Measurements from ENCODE around the gene CCDC88B.
A peak's percentile ranks its signal among the peaks of the same experiment; 100 is the strongest.

Gene CCDC88B

DNA sequence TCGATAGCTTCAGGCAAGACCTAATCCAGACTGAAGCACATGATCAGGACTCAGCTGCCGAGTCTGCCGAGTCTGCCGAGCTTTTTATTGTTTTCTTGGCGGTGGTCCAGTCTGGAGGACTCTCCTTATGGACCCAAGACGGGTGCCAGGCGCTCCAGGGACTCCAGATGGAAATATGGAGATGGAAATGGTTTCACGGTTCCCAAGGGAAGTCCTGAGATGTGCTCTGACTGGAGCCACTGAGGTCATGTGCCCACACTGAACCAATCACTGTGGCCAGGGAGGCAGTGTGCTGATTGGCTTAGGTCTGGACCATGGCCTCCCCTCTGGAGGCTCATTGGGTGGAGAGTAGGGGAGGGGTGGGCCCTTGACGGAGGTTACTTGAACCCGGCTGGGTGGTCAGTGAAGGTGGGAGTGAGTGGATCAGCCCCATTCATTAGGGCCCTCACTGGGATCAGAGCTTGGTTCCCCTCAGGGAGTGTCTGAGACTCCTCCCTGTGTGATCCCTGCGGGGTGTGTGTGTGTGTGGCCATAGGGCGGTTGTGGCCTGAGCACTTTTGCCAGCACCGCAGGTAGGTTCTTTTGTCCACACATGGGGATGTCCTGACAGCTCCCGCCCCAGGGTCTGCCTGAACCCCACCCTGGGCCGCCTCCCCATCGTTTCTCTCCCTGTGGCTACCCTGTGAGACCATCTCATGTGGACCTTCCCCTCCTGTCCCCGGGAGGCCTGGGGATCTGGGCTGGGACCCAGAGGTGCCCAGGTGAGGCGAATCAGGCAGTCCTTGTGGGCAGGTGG, 33.0 kb downstream of the CCDC88B start:
- DNase-seq: peak; percentile 50 to 98 (median 86)
- intact Hi-C loops (cut with DNase I): no loop called here

DNA sequence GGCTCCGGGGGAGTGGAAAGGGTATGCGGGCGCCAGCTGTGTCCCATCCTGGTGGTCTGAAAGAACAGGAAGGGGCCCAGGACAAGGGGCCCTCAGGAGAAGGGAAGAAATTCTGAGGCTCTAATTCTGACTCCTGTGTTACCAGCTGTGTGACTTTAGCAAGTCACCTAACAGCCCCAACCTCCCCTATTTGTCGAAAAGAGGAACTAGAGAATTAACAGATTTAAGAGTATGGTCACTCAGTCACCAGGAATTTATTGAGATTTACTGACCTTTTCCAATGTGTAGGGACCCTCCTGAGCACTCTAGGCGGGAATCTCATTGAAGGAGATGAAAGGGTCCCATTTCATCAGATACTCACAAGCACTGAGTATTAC, 33.6 kb downstream of the CCDC88B start:
- intact Hi-C loops (cut with DNase I): no loop called here
- no peak for DNase-seq

- intact Hi-C loops (cut with DNase I): no loop called here
- peak in 1 of 10 donors; percentile 47 for DNase-seq
Measured at GRCh38 chr11:64376071-64376470, 36.1 kb downstream of the CCDC88B start.

DNA sequence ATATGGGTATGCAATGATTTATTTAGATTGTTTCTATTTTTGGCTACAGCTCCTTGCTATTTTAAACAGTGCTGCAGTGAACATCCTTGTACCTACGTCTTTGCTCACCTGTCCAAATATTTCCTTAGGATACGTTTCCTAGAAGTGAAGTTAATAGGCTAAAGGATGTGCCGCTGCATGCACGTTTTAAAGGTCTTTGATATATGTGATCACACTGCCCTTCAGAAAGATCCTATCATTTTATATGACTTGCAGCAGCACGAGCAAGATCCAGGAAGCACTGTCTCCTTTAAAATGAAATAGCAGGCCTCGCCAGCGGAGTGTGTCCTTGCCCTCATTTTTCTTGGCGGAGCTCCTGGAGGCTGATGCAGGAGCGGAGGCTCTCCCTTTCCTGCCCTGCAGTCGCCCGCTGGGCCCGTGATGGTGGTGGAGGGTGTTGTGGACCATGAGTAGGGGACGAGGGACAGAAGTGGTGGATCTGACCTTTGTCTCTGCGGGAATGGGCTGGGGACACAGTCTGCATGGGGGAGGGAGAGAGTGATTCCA, 38.4 kb downstream of the CCDC88B start:
- DNase-seq: peak in 6 of 10 donors; percentile 44 to 92 (median 72)
- intact Hi-C loops (cut with DNase I): no loop called here

DNA sequence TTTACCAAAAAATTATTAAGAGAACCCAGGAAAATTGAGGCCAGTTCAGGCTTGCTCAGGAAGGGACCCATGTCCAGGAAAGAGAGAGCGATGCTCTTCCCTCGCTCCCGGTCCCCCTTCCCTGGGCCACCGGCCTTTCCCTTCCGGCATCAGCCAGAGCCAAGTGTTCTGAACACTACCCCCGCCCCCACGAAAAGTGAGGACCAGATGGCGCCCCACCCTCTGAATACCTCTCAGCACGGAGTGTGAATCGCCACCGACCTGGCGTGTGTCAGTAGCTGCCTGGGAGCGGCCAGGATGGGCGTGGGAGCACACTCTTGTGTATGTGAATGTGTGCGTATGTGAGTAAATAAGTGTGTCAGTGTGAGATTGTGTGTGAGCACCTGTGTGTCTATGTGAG, 39.2 kb downstream of the CCDC88B start:
- intact Hi-C loops (cut with DNase I): no loop called here
- no peak for DNase-seq

DNA sequence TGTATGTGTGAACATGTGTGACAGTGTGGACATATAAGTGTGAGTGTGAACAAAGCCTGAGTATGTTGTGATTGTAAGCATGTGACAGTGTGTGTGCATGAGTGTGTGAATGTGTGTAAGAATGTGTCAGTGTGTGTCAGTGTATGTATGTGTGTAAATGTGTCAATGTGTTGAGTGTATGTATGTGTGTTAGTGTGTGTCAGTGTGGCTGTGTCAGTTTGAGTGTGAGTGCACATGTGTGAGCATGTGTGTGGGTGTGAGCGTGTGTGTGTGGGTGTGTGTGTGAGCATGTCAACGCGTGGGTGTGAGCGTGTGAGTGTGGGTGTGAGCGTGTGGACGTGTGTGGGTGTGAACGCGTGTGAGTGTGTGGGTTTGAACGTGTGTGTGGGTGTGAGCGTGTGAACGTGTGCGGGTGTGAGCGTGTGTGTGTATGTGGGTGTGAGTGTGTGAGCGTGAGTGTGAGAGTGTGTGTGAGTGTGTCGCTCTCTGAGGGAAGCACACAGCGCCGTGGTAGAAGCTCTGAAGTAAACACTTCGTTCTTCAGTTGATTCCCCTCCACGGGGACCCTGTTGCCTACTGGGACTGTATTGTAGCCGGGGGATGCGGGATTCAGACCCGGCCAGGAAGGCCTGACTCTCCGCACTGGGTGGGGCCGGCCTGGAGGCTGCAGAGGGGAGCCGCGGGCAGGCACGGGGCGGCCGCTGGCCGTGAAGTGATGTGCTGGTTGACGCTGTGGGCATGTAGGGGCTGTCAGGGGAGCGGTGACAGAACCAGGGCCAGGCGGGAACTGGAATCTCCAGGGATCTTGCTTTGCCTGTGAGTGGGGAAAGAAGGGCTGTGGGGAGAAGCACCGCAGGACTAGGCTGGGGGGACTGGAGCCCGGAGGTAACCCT, 40.1 kb downstream of the CCDC88B start:
- DNase-seq: no peak
- intact Hi-C loops (cut with DNase I): no loop called here

DNA sequence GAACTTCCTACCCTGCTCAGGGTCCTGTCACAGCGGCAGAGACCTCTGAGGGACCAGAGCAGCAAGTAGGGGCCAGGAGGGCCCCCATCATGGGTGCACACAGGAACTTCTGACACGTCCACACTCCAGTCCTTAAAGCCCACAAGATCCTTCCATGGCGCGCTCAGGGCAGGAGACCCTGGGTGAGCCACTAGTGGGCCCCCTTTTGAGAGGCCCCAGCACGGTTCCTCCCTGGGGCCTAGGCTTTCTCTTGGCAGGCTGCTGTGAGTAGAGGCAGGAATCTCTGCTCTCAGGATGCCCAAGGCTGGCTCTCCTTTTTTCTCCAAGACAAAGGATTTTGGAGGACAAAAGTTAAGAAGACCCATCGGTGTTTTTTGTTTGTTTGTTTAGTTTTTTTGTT, 41.3 kb downstream of the CCDC88B start:
- intact Hi-C loops (cut with DNase I): no loop called here
- DNase-seq: no peak

DNA sequence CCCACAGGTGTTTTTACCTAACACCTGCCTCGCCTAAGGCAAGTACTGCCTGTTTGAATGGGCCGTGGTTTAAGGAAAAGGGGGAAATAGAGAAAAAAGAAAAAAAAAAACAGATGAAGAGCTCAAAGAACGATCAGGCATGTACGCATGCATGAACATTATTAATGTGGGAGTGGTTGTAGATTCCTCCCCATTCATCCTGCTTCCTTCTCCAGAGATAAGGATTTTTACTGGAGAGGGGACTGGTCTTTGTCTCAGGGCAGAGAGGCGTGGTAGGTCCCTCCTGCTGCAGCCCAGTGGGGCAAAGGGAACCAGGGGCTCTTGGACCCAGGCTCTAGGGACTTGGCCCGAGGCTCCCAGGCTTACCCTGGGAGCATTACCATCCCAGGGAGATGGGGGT, 42.0 kb downstream of the CCDC88B start:
- intact Hi-C loops (cut with DNase I): no loop called here
- no peak for DNase-seq

GRCh38 chr11:64382586-64382985, 42.6 kb downstream of the CCDC88B start:
- DNase-seq: no peak
- intact Hi-C loops (cut with DNase I): no loop called here

DNA sequence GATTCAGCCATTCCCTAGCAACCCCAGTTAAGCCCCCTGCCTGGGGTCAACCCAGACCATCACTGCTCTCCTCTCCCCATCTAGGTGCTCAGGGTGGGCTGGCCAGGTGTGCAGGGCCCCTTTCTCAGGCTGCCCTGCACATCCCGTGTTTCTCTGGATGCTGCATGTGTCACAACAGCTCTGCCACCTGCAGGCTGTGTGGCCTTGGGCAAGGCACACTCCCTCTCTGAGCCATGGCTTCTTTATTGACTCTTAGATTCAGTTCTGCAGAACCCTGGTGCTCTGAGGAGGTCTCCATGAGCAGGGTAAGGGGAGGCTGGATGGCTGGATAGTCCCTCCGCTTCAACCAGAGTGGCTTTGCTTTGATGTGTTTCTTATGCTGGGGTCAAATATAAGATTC, 43.6 kb downstream of the CCDC88B start:
- no peak for DNase-seq
- intact Hi-C loops (cut with DNase I): no loop called here

DNA sequence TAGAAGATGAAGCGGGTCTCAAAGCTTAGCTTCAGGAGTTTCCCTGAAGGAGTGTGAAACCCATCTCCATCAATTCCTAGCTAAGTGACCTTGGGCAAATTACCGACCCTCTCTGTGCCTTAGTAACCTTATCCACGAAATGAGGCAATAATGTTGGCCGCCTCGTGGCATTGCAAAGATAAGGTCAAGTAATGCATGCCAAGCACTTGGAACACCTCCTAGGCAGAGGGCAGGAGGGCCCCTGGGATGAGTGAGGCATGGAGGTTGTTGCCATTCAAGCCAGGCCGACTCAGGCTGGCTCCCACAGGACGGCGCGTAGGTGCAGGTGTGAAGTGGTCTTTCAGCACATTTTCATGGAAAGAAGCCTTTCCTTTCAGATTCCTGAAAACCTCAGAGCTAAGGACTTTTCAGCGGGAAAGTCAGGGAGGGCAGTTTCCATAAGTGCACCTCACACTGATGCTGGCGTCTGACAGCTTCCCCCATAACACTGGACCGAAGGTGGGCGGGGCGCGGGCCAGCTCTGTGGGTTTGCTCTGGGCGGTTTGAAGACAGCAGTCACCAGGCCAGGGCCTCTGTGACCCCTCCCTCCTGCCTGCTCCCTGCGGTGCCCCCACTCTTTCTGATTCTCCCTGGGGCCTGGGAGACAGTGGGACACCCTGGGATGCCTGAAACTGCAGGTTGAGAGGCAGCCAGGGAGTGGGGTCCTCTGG, 44.2 kb downstream of the CCDC88B start:
- intact Hi-C loops (cut with DNase I): no loop called here
- no peak for DNase-seq

DNA sequence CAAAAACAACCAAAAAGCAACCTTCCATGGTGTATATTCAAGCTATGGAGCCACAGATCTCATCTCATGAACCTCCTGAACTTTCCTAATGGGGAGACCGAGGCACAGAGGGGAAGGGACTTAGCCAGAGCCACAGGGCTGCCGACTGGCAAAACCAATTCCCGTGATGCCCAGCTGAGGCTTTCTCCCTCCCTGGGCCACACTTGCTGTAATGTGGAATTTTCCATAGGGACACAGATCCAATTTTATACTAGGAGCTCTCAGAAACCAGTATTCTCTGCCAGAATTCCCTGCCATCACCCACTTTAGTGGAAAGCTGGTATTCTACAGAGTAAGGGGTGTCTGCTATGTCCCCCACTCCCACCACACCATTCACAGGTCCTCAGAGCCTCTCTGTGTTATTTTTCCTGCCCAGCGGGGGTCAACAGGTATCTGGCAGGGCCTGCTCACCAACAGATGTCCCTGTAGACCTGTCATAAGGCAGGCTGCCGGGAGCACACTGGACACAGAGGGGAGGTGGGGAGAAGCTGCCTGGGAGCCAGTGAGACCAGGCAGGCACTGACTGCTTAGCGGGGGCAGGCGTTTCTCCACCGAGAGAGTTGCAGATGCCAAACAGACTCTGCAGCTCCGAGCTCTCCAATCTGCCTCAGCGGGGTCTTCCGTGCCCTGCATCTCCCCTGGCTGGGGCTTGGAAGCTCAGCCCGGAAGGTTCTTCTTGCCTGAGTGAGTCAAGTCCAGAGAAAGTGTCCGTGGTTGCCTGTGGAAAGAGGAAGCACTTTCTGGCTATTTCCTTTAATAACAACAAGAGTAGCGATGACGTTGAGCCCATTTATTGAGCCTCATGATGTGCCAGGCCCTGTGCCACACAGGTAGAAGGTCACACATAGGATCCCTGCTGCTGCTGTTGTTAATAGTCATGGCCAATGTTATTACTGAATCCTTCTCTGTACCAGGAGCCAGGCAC, 45.3 kb downstream of the CCDC88B start:
- peak in 8 of 10 donors; percentile 54 to 97 (median 74) for DNase-seq
- intact Hi-C loops (cut with DNase I): no loop called here

DNA sequence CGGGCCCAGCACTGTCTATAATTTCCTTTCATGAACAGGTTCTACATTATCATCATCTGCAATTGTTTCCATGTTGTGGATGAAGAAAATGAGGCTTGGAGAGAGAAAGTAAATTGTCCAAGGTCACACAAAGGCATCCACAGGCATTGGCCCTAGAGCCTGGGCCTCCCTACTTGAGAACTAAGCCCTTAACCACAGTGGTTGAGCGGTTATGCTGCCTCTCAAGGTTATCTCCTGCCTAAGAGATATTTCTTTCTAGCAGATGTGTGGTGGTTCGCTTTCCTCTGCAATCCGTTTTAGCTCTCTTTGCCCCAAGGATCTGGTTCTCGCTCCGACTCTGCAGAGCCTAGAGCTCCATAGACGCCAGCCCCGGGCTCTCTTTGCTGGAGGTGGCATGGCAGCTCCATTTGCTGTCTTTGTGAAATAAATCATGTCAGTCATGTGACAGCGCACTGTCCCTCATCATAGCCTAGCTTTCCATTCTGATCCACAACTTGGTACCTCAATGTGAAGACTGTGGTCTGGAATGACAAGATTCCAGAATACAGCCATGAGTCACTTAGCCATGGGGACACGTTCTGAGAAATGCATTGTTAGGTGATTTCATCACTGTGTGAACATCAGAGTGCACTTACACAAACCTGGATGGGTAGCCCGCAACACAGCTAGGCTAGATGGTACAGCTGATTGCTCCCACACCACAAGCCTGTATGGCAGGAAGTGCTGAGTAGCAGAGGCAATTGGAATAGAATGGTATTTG, 46.1 kb downstream of the CCDC88B start:
- no peak for DNase-seq
- intact Hi-C loops (cut with DNase I): no loop called here

- intact Hi-C loops (cut with DNase I): no loop called here
- DNase-seq: no peak
Measured at GRCh38 chr11:64387916-64388315, 47.9 kb downstream of the CCDC88B start.

DNA sequence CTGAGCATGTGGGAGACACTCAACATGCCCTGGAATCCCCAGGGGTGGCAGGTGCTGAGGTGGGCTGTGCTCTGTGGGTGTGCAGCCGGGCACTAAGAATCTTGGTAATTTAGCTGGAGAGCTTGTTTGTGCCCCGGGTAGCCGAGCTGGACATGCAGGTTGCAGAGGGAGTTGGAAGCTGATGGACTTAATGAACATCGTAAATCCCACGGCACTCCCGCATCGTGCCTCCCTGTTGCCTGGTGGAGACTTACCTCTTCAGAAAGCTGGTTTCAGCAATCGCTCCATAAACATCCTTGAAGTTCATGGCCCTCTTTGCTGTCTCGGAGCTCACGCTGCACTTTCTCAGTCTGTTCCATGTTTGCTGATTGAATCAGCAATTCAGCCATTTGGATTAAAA, 48.9 kb downstream of the CCDC88B start:
- intact Hi-C loops (cut with DNase I): no loop called here
- DNase-seq: no peak

DNA sequence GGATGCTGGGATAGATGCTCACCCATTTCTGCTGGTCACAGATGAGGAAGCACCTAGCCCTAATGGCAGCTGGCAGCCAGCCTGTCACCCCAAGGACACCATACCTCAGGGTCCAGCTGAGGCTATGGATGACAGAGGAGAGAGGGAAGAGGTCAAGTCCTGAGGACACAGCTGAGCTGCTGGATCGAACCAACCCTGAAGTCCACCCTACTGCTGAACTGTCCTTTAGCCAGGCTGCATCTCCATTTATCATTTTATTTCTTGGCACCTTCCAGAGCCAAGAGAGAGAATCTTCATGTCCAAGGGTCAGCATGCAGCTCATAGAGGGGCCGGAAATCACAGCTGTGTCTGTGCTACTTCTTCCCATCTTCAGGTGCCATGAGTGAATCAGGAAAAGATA, 49.8 kb downstream of the CCDC88B start:
- intact Hi-C loops (cut with DNase I): loop anchor here (5.0 kb wide), 1 partner anchor 47 kb away; no protein-coding TSS in a partner anchor
- DNase-seq: no peak

- DNase-seq: no peak
- intact Hi-C loops (cut with DNase I): loop anchor here (5.0 kb wide), 1 partner anchor 47 kb away; no protein-coding TSS in a partner anchor
Measured at GRCh38 chr11:64390558-64390957, 50.6 kb downstream of the CCDC88B start.

DNA sequence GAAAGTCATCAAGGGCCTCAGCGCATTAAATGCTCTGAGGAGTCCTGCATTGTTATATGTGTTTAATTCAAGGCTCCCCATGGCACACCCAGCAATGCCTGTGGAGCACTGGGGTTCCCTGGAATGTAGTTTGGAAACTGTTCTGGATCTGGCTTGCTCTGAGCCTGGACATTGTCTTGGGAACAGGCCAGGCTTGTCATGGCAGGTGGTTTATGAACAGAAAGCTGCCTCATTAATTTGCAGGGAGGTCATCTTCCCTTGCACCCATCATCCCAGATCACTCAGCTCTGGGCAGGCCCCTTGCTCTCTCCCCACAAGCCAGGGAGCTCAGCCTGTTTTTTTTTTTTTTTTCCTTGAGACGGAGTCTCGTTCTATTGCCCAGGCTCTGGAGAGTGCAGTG, 51.8 kb downstream of the CCDC88B start:
- no peak for DNase-seq
- intact Hi-C loops (cut with DNase I): loop anchor here (5.0 kb wide), 1 partner anchor 45 kb away; no protein-coding TSS in a partner anchor

Data from posterior cingulate gyrus (tissue), 11 donors.